ENCODE data around the gene TAS2R40.

Gene TAS2R40

GRCh38 chr7:143225047-143225446, 3.2 kb downstream of the TAS2R40 start:
- DNase-seq, result no peak

DNA sequence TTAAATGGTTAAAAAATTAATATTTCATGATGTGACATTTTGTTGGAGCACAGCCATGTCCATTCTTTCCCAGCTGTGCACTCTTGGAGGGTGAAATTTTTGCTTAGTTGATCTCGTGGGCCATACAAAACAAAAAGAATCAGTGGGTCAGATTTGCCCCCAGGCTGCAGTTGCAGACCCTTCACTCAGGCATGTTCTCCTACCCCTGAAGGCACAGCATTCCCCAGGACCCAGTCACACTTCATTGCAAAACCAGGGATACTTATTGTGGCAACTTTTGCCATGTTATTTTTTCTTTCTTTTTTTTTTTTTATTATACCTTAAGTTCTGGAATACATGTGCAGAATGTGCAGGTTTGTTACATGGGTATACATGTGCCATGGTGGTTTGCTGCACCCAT, 6.0 kb downstream of the TAS2R40 start:
- DNase-seq, result no peak

DNA sequence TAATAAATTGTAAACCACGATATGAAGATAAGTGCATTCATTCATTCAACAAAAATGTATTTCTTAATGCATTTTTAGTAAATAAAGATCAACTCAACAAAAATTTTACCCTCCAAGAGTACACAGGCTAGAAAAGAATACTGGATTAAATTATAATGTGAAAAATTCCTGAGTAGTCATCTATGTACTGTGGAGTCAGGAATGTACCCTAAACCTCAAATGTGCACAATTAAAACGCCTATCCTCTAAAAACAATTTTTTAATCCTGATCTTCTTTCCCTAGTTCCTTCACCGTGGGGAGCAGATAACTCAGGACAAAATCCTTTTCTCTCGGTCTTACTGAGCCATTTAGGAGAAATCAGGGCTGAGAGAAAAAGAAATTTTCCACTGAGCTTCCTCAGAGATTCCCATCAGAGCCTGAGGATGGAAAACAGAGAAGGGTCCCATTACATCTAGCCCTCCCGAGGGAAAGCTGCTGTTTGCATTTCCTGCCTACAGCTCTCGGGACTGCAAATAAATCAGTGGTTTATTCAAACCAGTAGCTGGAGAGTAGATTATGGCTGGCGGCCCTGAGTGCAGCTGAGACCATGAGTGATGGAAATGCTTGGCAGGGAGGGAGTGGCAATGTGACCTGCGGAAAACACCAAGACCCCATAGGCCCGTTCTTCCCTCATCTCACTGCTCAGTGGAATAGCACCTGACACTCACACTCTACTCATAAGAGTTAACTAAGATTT, 7.4 kb downstream of the TAS2R40 start:
- DNase-seq, result no peak

- no peak for DNase-seq
Observed at GRCh38 chr7:143230602-143231457, 9.0 kb downstream of the TAS2R40 start.

GRCh38 chr7:143233816-143234532, 12.1 kb downstream of the TAS2R40 start:
- DNase-seq, result no peak

DNA sequence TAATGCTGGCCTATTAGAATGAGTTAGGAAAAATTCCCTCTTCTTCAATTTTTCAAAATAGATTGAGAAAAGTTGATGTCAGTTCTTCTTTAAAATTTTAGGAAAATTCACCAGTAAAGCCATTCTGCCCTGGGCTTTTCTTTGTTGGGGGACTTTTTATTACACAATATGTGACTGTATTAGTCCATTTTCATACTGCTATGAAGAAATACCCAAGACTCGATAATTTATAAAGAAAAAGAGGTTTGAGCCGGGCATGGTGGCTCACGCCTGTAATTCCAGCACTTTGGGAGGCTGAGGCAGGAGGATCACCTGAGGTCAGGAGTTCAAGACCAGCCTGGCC, 12.7 kb downstream of the TAS2R40 start:
- no peak for DNase-seq

DNA sequence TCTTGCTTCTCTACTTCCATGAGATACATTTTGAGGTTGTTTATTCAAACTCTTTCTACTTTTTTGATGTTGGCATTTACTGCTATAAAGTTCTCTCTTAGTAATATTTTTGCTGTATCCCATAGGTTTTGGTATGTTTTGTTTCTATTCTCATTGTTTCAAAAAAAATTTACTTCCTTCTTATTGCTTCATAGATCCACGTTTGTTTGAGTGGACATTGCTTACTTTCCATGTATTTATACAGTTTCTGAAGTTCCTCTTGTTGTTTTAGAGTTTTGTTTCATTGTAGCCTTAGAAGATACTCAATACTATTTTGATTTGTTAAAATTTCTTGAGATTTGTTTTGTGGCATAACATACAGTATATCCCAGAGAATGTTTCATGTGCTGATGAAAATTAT, 13.7 kb downstream of the TAS2R40 start:
- no peak for DNase-seq

DNA sequence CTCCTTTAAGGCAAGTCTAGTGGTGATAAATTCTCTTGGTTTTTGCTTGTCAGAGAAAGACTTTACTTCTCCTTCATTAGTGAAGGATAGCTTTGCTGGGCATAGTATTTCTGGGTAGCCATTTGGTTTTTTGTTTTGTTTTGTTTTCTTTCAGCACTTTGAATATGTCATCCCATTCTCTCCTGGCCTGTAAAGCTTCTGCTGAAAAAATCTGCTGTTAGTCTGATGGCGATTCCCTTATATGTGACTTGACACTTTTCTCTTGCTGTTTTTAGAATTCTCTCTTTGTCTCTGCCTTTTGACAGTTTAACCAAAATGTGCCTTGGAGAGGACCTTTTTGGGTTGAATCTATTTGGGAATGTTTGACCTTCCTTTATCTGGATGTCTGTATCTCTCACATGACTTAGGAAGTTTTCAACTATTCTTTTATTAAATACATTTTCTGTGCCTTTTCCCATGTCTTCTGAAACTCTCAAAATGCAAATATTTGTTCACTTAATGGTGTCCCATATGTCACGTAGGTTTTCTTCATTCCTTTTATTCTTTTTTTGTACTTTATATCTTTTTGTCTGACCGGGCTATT, 14.7 kb downstream of the TAS2R40 start:
- DNase-seq, result no peak

GRCh38 chr7:143237366-143237765, 15.5 kb downstream of the TAS2R40 start:
- DNase-seq, result no peak

DNA sequence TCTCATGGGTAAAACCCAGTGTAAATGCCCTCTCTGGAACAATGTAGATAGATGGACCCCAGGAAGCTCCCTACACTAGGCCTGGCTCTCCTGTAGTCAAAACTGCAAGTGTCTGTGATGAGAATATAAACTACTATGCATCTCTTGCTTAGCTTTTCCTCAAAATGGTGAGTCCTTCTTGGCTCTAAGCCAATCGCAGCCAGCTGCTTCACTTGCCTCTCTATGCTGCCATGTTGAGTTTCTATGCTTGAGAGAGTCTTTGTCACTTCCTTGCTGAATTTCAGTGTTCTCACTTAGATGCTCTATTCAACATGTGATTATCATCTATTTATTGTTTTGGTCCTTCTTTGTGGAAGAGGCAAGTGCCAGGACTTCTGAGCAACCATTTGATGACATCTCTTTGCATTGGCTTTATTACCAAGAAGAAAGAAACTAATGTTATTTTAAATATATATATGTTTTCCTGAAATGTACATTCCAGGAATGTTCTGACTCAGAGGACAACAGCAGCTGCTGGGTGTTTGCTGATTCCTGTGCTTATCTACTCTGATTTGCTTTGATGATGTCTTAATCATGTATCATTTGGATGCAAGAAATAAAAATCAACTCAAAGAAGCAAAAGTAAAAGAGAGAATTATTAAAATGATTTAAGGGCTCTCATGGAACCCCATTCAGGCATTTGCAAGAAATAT, 16.6 kb downstream of the TAS2R40 start:
- no peak for DNase-seq

DNA sequence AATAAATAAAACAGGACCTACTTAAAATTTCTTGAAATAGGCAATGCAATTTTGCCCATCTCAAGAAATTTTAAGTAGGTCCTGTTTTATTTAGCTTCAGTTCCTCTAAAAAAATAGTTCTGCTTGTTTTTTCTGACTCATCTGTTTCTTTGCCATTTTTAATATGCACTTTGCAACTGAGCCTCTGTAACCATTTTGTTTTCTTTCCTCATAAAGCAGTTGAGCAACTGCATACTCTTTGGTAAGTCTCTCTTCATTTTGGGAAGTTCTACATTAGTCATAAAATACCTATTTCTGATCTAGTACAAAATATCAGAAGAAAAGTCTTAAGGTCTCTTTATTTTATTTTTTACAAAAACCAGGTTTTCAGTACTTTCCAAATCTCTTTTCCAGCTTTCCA, 18.0 kb downstream of the TAS2R40 start:
- DNase-seq, result no peak

- peak; percentile 71 for DNase-seq
Observed at GRCh38 chr7:143240291-143241168, 18.7 kb downstream of the TAS2R40 start.

DNA sequence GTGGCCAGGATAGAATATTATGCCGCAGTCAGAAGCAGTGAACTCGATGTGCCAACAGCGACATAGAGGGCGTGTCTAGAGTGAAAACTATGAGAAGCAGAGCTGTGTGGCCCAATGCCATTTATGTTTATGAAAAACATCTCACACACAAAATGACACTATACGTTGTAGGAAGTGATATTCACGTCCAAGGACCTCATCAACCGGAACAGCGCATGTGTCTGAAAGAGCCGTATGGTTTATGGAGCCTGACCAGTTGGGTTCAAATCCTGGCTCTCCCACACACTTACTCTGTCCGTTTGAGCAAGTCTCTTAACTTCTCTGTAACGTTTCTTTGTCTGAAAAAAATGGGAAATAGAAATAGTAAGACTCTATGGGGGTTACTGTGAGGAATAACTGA, 20.5 kb downstream of the TAS2R40 start:
- DNase-seq, result no peak

GRCh38 chr7:143243111-143243510, 21.3 kb downstream of the TAS2R40 start:
- DNase-seq, result no peak

- no peak for DNase-seq
Observed at GRCh38 chr7:143243614-143244013, 21.8 kb downstream of the TAS2R40 start.

- no peak for DNase-seq
Observed at GRCh38 chr7:143244321-143244720, 22.5 kb downstream of the TAS2R40 start.

DNA sequence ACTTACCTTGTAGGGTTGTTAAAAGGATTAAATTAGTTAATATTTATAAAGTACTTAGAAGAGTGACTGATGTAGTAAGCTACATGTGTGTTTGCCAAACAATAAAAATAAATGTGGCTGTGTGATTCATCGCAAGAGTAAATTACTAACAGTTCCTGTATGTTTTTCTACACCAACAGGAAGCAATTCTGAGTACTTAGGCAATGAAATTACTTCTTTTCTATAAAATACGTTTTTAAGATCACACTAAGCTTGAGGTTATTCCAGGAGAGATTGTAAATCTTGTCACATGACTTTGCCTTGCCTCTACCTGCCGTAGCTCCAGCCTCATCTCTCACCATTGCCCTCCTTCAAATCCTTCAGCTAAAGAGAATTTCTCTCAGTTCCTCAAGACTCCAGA, 23.3 kb downstream of the TAS2R40 start:
- no peak for DNase-seq

GRCh38 chr7:143247372-143247771, 25.5 kb downstream of the TAS2R40 start:
- DNase-seq, result no peak

GRCh38 chr7:143248761-143249354, 27.0 kb downstream of the TAS2R40 start:
- DNase-seq, result no peak

GRCh38 chr7:143250199-143250598, 28.4 kb downstream of the TAS2R40 start:
- no peak for DNase-seq

- DNase-seq, result no peak
Observed at GRCh38 chr7:143250822-143251221, 29.0 kb downstream of the TAS2R40 start.
